SK-N-SH (cell line): ENCODE measurements around the gene SLC35A3. TPM values are rescaled to one million over a fixed set of nuclear protein-coding genes. Genes with fewer than 3 reads are reported as not detected.

Experiments
- CTCF ChIA-PET: fragments of 300-600, 350-600 bp; formaldehyde crosslinking; extraction: SDS; loops from one replicate; lab custom pipeline; 2021; lab: Yijun Ruan, JAX
- POLR2A ChIA-PET: fragments of 350-600 bp; sonication (Branson Sonifier 250); formaldehyde crosslinking; extraction: SDS; loops from one replicate; lab custom pipeline; 2020; ENCODE audit warnings: antibody characterized with exemption, inconsistent platforms; lab: Yijun Ruan, JAX
- DNase-seq: peaks from one replicate; pipeline ENCODE4 v3.0.0; 2012
- H2AFZ ChIP-seq: fragments of 200-600 bp; sonication (generic); 2 replicates; pipeline ENCODE4 v1.8.1; 2016; ENCODE audit warnings: antibody characterized with exemption, mild to moderate bottlenecking, low read depth
- H3F3A ChIP-seq: fragments of 200-600 bp; sonication (generic); replicated peaks from 2 replicates; pipeline ENCODE3; 2016; ENCODE audit warnings: antibody characterized with exemption, mild to moderate bottlenecking; ENCODE audit not compliant: insufficient read depth
- H3K27ac ChIP-seq, 2 experiments: fragments of 200-500 bp in 1 of 2; fragments of 200-600 bp in 1 of 2; sonication (Bioruptor generic) in 1 of 2; sonication (generic), shearing (Covaris generic) in 1 of 2; 2 replicates each; pipeline versions ENCODE4 v1.5.1 to v1.6.1; 2014 to 2016; ENCODE audit warnings: low read depth in 2 of 2, inconsistent platforms in 1 of 2, low read length in 1 of 2, mild to moderate bottlenecking in 1 of 2, mixed read lengths in 1 of 2
- H3K27me3 ChIP-seq: fragments of 200-600 bp; sonication (generic), shearing (Covaris generic); 2 replicates; pipeline ENCODE4 v1.6.1; 2016; ENCODE audit warnings: mixed run types; ENCODE audit not compliant: insufficient read depth
- H3K36me3 ChIP-seq, 2 experiments: fragments of 200-500 bp in 1 of 2; fragments of 200-600 bp in 1 of 2; sonication (Bioruptor generic) in 1 of 2; sonication (generic) in 1 of 2; replicated peaks in 1 of 2; 2 replicates each; pipeline versions ENCODE3 to v1.5.1; 2014 to 2016; ENCODE audit warnings: low read length in 1 of 2, mild to moderate bottlenecking in 1 of 2; ENCODE audit not compliant: insufficient read depth in 2 of 2, control insufficient read depth in 1 of 2
- H3K4me1 ChIP-seq, 2 experiments: fragments of 200-500 bp in 1 of 2; fragments of 200-600 bp in 1 of 2; sonication (Bioruptor generic) in 1 of 2; sonication (generic), shearing (Covaris generic) in 1 of 2; 2 replicates each; pipeline versions ENCODE4 v1.5.1 to v1.6.1; 2014 to 2016; ENCODE audit warnings: low read depth in 1 of 2, low read length in 1 of 2, mixed run types in 1 of 2; ENCODE audit not compliant: insufficient read depth in 2 of 2, control insufficient read depth in 1 of 2
- H3K4me2 ChIP-seq: fragments of 200-600 bp; sonication (generic), shearing (Covaris generic); 2 replicates; pipeline ENCODE4 v1.6.1; 2017; ENCODE audit warnings: mixed run types
- H3K4me3 ChIP-seq, 2 experiments: fragments of 200-500 bp in 1 of 2; fragments of 200-600 bp in 1 of 2; sonication (Bioruptor generic) in 1 of 2; sonication (generic), shearing (Covaris generic) in 1 of 2; 2 replicates each; pipeline versions ENCODE4 v1.5.1 to v1.8.1; 2014 to 2016; ENCODE audit warnings: low read depth in 2 of 2, inconsistent platforms in 1 of 2, low read length in 1 of 2, mild to moderate bottlenecking in 1 of 2, mixed read lengths in 1 of 2, moderate library complexity in 1 of 2
- H3K79me2 ChIP-seq: fragments of 200-600 bp; sonication (generic); 2 replicates; pipeline ENCODE4 v1.8.1; 2017; ENCODE audit warnings: mild to moderate bottlenecking; ENCODE audit not compliant: insufficient read depth
- H3K9ac ChIP-seq: fragments of 200-600 bp; sonication (generic); 2 replicates; pipeline ENCODE4 v1.6.1; 2017; ENCODE audit warnings: mixed run types
- H3K9me2 ChIP-seq: fragments of 200-600 bp; sonication (generic); 2 replicates; pipeline ENCODE4 v1.6.1; 2017; ENCODE audit warnings: mixed run types
- H3K9me3 ChIP-seq: fragments of 200-600 bp; sonication (generic); 2 replicates; pipeline ENCODE4 v1.6.1; 2017; ENCODE audit warnings: mixed run types, mild to moderate bottlenecking, moderate library complexity
- H4K20me1 ChIP-seq: fragments of 200-600 bp; sonication (generic); 2 replicates; pipeline ENCODE4 v1.6.1; 2017; ENCODE audit warnings: mild to moderate bottlenecking, mixed run types; ENCODE audit not compliant: insufficient read depth
- CHD2 ChIP-seq: fragments of 150-350 bp; IDR thresholded peaks from 2 replicates; pipeline ENCODE4 v1.6.1; 2018; ENCODE audit warnings: low read length; ENCODE audit not compliant: partially characterized antibody
- FOXJ3 ChIP-seq: sonication (generic); formaldehyde crosslinking; IDR thresholded peaks from 2 replicates; pipeline ENCODE4 v1.5.1; 2020; ENCODE audit warnings: mild to moderate bottlenecking, missing genetic modification reagents
- FOXM1 ChIP-seq: IDR thresholded peaks from 2 replicates; pipeline ENCODE4 v1.4.0; 2012; ENCODE audit warnings: low read depth, mild to moderate bottlenecking
- GABPA ChIP-seq: IDR thresholded peaks from 2 replicates; pipeline ENCODE4 v1.4.0; 2012; ENCODE audit warnings: low read depth, mild to moderate bottlenecking
- GATA2 ChIP-seq: sonication (generic); formaldehyde crosslinking; IDR thresholded peaks from 2 replicates; pipeline ENCODE4 v1.5.0; 2020; ENCODE audit warnings: mild to moderate bottlenecking, missing genetic modification reagents
- MAX ChIP-seq: IDR thresholded peaks from 2 replicates; pipeline ENCODE4 v1.4.0; 2012; ENCODE audit warnings: low read depth
- MXI1 ChIP-seq: IDR thresholded peaks from 2 replicates; pipeline ENCODE4 v1.6.1; 2012; ENCODE audit warnings: mild to moderate bottlenecking, low read depth, low read length, improper control_type of control experiment
- NFIC ChIP-seq: IDR thresholded peaks from 2 replicates; pipeline ENCODE4 v1.4.0; 2012; ENCODE audit warnings: borderline replicate concordance
- PBX3 ChIP-seq: IDR thresholded peaks from 2 replicates; pipeline ENCODE4; 2012
- POLR2AphosphoS5 ChIP-seq: IDR thresholded peaks from 2 replicates; pipeline ENCODE4 v1.6.1; 2012; ENCODE audit warnings: low read depth, low read length
- RFX5 ChIP-seq: IDR thresholded peaks from 2 replicates; pipeline ENCODE4 v1.6.1; 2012; ENCODE audit warnings: mild to moderate bottlenecking, improper control_type of control experiment, low read length
- SIN3A ChIP-seq: IDR thresholded peaks from 2 replicates; pipeline ENCODE4 v1.6.1; 2012; ENCODE audit warnings: low read depth, mild to moderate bottlenecking, low read length, moderate library complexity, borderline replicate concordance
- SMC3 ChIP-seq: IDR thresholded peaks from 2 replicates; pipeline ENCODE4 v1.6.1; 2012; ENCODE audit warnings: low read depth, low read length, improper control_type of control experiment
- TAF1 ChIP-seq: IDR thresholded peaks from 2 replicates; pipeline ENCODE4 v1.6.1; 2012; ENCODE audit warnings: low read depth, mild to moderate bottlenecking, low read length, moderate library complexity, borderline replicate concordance
- TEAD4 ChIP-seq: IDR thresholded peaks from 2 replicates; pipeline ENCODE4 v1.4.0; 2012; ENCODE audit warnings: mild to moderate bottlenecking, borderline replicate concordance; ENCODE audit not compliant: insufficient read depth
- USF1 ChIP-seq: IDR thresholded peaks from 2 replicates; pipeline ENCODE4 v1.4.0; 2012; ENCODE audit warnings: low read depth, borderline replicate concordance
- USF2 ChIP-seq: fragments of 150-350 bp; IDR thresholded peaks from 2 replicates; pipeline ENCODE4 v1.6.1; 2017; ENCODE audit warnings: antibody characterized with exemption, low read length, low read depth, borderline replicate concordance
- YY1 ChIP-seq: IDR thresholded peaks from 2 replicates; pipeline ENCODE4 v1.4.0; 2012; ENCODE audit warnings: low read depth, mild to moderate bottlenecking
- WGBS: methylation state at CpG from one replicate; pipeline ENCODE4 v1.1.6; 2017; ENCODE audit warnings: low lambda C conversion rate; 5-methylcytosine and 5-hydroxymethylcytosine counted together
- polyA plus RNA-seq, 3 experiments: library from polyadenylated mRNA; depleted of rRNA; stranded (reverse); fragments of >200 nt; gene quantifications; 2 replicates each; pipeline ENCODE4 v1.2.3, GENCODE V29; 2012
- TF ChIP-seq, protein P1 (sequence below): fragments of 150-350 bp; IDR thresholded peaks from 2 replicates; pipeline ENCODE4 v1.6.1; 2016; ENCODE audit warnings: mild to moderate bottlenecking, low read depth, low read length
- TF ChIP-seq, protein P2 (sequence below): IDR thresholded peaks from 2 replicates; pipeline ENCODE4 v1.6.1; 2012; ENCODE audit warnings: mild to moderate bottlenecking, low read depth, low read length, moderate library complexity

The SLC35A3 gene
- polyA plus RNA-seq, 1 of the 3 experiments (the other 2 are of a cell fraction): 5.7 TPM

DNA sequence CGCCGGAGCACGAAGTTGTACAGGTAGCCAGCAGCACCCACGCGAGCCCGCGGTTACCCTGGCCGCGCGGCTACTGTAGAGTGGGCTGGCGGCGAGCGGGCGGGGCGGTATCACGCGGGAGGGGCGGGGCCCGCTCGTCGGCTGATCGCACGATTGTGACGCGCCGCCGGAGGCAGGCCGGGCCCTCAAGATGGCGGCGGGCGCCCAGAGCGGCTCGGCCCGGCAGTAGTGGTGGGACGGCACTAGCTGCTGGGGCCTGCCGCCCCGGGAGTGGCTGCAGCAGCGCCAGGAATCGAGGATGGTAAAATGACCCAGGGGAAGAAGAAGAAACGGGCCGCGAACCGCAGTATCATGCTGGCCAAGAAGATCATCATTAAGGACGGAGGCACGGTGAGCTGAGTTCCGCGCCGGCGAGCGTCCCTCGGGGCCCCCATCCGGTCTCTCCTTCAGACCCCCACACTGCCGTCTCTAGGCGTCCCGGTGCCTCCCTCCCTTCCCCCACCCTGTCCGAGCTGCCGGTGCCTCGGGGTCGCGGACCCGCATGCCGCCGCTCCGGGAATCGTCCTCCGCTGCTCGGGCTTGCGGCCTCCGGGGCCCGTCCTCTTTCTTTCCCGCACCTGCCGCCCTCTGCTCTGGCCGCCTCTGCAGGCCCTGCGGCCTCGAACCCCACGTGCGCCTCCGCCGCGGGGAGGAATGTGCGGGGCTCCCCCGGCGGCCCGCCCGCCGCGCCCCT is 68.3 kb downstream of the SLC35A3 start:
- 3% methylated on average over 24 of the region's 87 CpGs for whole genome bisulfite sequencing
- H3K9me2 ChIP-seq: no peaks in the 10 kb centered on the region
- ChIA-PET POLR2A (interaction anchor here (0.6 to 1.5 kb wide), 4 partner anchors 27 to 188 kb away, joined by 3 to 7 read pairs (median 4); partner anchors contain the start of genes AGL, SASS6, SLC35A3 and TRMT13), CTCF (interaction anchor here (1.0 to 1.4 kb wide), 3 partner anchors 21 to 422 kb away, joined by 3 to 5 read pairs (median 4); no protein-coding TSS in a partner anchor)
- peaks cover 7% of the 10 kb centered on the region; the same call in 1 of the 2 replicates for H4K20me1 ChIP-seq
- peak overlapping the region; percentile 71 to 94 for H3K4me3 ChIP-seq
- H3K36me3 ChIP-seq: no peaks in the 10 kb centered on the region
- TF ChIP-seq SMC3: no peak
- no peak for TF ChIP-seq FOXM1
- TF ChIP-seq YY1: peak; percentile 93
- peak; percentile 99 for TF ChIP-seq TAF1
- TF ChIP-seq MAX: peak; percentile 17; the same call in 1 of the 2 replicates
- TF ChIP-seq GABPA: 0 out of 2 replicates have a peak, but pooled peaks have one; percentile 17
- peak; percentile 59 for TF ChIP-seq GATA2 (CRISPR knock-in tag)
- peak; percentile 79; the same call in 1 of the 2 replicates for TF ChIP-seq SIN3A
- TF ChIP-seq, protein P1, sequence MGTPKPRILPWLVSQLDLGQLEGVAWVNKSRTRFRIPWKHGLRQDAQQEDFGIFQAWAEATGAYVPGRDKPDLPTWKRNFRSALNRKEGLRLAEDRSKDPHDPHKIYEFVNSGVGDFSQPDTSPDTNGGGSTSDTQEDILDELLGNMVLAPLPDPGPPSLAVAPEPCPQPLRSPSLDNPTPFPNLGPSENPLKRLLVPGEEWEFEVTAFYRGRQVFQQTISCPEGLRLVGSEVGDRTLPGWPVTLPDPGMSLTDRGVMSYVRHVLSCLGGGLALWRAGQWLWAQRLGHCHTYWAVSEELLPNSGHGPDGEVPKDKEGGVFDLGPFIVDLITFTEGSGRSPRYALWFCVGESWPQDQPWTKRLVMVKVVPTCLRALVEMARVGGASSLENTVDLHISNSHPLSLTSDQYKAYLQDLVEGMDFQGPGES: no peak
- TF ChIP-seq USF1: peak; percentile 74; the same call in 1 of the 2 replicates
- peak; percentile 71 for TF ChIP-seq MXI1
- TF ChIP-seq RFX5: no peak
- peak; percentile 9 for TF ChIP-seq CHD2
- peak; percentile 85 for TF ChIP-seq POLR2AphosphoS5
- TF ChIP-seq, protein P2, sequence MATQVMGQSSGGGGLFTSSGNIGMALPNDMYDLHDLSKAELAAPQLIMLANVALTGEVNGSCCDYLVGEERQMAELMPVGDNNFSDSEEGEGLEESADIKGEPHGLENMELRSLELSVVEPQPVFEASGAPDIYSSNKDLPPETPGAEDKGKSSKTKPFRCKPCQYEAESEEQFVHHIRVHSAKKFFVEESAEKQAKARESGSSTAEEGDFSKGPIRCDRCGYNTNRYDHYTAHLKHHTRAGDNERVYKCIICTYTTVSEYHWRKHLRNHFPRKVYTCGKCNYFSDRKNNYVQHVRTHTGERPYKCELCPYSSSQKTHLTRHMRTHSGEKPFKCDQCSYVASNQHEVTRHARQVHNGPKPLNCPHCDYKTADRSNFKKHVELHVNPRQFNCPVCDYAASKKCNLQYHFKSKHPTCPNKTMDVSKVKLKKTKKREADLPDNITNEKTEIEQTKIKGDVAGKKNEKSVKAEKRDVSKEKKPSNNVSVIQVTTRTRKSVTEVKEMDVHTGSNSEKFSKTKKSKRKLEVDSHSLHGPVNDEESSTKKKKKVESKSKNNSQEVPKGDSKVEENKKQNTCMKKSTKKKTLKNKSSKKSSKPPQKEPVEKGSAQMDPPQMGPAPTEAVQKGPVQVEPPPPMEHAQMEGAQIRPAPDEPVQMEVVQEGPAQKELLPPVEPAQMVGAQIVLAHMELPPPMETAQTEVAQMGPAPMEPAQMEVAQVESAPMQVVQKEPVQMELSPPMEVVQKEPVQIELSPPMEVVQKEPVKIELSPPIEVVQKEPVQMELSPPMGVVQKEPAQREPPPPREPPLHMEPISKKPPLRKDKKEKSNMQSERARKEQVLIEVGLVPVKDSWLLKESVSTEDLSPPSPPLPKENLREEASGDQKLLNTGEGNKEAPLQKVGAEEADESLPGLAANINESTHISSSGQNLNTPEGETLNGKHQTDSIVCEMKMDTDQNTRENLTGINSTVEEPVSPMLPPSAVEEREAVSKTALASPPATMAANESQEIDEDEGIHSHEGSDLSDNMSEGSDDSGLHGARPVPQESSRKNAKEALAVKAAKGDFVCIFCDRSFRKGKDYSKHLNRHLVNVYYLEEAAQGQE: peak; percentile 40; the same call in 1 of the 2 replicates
- no peak for TF ChIP-seq FOXJ3 (CRISPR knock-in tag)
- no peak for TF ChIP-seq NFIC
- TF ChIP-seq TEAD4: 0 out of 2 replicates have a peak, but pooled peaks have one; percentile 21
- no peak for TF ChIP-seq PBX3
- TF ChIP-seq USF2: 0 out of 2 replicates have a peak, but pooled peaks have one; percentile 3
- H3K4me1 ChIP-seq: peaks cover 4 to 5% of the 10 kb centered on the region in 2 experiments; a peak in 2 of 4 replicates
- peaks cover 13% of the 10 kb centered on the region for H3F3A ChIP-seq
- H3K27me3 ChIP-seq: no peaks in the 10 kb centered on the region
- peak overlapping the region; percentile 85 for H2AFZ ChIP-seq
- no peaks in the 10 kb centered on the region for H3K9me3 ChIP-seq
- H3K79me2 ChIP-seq: peaks cover 56% of the 10 kb centered on the region
- peak; percentile 95 for DNase-seq
- peak overlapping the region; percentile 89 to 94 for H3K27ac ChIP-seq
- H3K4me2 ChIP-seq: peak overlapping the region; percentile 68
- H3K9ac ChIP-seq: peak overlapping the region; percentile 88
